HG03135 (cell line): ENCODE measurements around the gene DNTTIP2.
"Not testable (repeated sequence)": the region's sequence is repeated elsewhere in the genome, so short reads cannot be mapped to it uniquely, and the experiment has no call there.

Experiments
- ATAC-seq: cut with Tn5 transposase; IDR thresholded peaks from one replicate; pipeline ENCODE4 v1.9.1; 2021; ENCODE audit warnings: mild to moderate bottlenecking, moderate library complexity; ENCODE audit not compliant: unreplicated experiment

The DNTTIP2 gene

GRCh38 chr1:93878501-93878888 lies 511 bp downstream of the DNTTIP2 start:
- peak; percentile 55 for ATAC-seq

DNA sequence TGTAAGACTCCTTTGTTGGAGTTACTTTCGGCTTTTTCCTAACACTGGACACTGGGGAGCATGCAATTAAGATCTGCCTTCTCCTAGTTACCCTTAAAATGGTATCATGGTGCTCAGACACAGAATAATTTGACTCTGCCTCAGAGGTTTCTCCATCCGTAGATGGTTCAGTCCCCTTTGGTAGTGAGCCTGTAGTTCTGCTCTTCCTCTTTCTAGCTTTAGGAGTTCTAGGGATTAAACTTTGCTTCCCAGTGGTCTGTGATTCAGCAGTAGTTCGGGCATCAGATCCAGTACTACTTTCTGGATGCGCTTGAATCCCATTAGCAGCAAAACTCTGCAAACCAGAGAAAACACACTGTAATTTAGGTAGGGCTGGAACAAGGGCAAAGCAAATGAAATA lies 1.5 kb downstream of the DNTTIP2 start:
- no peak for ATAC-seq

- ATAC-seq, result no peak
These were observed 2.8 kb downstream of the DNTTIP2 start for GRCh38 chr1:93876244-93876643.

DNA sequence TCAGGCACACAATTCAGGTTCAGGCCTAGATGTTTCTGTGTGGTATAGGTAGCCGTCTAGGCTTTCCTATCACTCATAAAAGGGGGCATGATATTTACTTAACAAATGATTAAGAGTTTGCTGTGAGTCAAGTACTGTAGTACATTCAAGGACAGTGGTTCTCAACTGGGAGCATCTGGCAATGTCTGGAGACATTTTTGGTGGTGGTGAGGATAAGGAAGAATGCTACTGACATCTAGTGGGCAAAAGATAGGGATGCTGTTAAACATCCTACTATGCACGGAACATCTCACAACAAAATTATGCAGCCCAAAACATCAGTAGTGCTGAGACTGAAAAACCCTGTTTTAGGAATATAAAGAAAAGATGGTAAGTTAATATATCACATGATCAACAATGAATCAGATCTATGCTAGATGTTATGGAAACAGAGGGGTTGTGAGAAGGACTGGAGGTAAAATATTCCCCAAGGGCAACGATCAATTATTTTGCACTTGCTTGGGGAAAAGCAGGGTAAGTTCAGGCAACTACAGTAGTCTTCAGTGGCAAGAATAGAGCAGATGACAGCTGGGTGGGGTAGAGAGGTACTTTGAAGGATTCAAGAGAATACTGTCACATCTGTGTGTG lies 4.9 kb downstream of the DNTTIP2 start:
- ATAC-seq, result no peak

DNA sequence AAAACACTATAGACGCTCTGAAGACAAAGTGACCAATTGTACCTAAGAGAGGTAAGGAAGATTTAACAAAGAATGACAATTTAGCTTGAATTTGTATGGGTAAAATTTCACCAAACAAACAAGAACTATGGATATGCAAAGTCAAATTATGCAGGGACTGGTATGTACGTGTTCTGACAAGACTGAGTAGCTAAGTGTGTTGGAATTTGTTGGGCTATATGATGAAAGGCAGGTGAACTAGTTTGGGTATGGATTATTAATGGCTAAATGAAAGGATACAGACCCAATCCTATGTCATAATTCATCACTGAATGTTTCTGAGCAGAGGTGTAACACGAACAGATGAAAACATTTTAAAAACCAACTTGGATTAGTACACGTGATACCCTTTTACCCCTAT lies 7.6 kb downstream of the DNTTIP2 start:
- no peak for ATAC-seq

DNA sequence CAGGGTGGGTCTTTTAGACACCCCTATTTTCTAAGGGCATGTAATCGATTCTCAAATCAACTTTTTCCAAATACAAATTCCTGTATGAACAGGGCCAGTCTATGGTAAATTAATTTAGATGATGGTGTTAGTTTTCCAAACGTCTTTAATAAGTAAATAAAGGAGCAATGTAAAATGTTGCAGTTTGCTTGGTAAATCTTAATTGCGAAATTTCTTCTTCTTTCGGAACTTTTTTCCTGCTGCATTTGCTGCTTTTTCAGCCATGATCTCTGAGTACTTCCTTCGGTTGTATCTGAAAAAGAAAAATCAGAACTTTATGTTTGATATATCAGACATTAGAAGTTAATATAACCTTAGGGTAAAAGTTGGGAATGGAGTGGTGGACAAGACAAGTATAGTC lies 9.4 kb downstream of the DNTTIP2 start:
- no peak for ATAC-seq

DNA sequence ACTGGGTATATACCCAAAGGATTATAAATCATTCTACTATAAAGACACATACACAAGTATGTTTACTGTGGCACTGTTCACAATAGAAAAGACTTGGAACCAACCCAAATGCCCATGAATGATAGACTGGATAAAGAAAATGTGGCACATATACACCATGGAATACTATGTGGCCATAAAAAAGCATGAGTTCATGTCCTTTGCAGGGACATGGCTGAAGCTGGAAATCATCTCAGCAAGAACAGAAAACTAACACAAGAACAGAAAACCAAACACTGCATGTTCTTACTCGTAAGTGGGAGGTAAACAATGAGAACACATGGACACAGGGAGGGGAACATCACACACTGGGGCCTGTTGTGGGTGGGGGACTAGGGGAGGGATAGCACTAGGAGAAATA lies 10.5 kb downstream of the DNTTIP2 start:
- ATAC-seq, result not testable (repeated sequence)

GRCh38 chr1:93865253-93865652 lies 13.8 kb downstream of the DNTTIP2 start:
- no peak for ATAC-seq

- ATAC-seq, result no peak
These were observed 14.8 kb downstream of the DNTTIP2 start for GRCh38 chr1:93864175-93864574.

DNA sequence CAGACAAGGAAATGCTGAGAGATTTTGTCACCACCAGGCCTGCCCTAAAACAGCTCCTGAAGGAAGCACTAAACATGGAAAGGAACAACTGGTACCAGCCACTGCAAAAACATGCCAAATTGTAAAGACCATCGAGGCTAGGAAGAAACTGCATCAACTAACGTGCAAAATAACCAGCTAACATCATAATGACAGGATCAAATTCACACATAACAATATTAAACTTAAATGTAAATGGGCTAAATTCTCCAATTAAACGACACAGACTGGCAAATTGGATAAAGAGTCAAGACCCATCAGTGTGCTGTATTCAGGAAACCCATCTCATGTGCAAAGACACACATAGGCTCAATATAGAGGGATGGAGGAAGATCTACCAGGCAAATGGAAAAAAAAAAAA lies 21.4 kb downstream of the DNTTIP2 start:
- ATAC-seq, result not testable (repeated sequence)

- not testable (repeated sequence) for ATAC-seq
These were observed 23.0 kb downstream of the DNTTIP2 start for GRCh38 chr1:93855983-93856382.

DNA sequence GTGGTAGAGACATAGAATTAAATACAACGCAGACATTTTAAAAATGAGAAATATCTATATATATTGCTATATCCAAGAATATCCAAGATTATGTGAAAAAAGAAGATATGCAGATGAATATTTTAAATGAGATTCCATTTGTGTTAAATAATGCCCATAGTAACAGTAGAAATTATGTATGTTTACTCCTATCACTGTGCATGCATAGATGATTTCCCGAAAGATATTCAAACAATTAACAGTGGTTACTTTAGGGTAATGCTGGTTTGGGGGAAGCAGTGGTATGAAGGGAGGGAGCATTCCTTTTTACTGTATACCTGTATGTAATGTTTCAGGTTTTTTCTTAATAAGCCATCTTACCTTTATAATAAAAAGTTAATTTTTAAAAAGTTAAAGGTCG lies 25.1 kb downstream of the DNTTIP2 start:
- no peak for ATAC-seq

DNA sequence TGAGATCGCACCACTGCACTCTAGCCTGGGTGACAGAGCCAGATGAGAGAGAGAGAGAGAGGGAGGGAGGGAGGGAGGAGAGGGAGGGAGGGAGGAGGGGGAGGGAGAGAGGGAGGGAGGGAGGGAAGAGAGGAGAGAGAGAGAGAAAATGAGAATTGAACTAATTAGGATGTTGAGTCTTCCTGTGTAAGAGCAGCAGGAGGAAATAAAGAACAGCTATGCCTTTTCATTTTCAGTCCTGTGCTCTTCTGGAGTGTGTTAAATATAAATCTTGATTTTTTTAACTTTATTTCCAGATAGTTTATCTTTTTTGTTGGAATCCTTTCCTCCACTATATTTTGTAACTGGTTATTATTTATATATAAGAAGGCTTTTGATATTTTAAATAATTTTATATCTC lies 27.1 kb downstream of the DNTTIP2 start:
- no peak for ATAC-seq

DNA sequence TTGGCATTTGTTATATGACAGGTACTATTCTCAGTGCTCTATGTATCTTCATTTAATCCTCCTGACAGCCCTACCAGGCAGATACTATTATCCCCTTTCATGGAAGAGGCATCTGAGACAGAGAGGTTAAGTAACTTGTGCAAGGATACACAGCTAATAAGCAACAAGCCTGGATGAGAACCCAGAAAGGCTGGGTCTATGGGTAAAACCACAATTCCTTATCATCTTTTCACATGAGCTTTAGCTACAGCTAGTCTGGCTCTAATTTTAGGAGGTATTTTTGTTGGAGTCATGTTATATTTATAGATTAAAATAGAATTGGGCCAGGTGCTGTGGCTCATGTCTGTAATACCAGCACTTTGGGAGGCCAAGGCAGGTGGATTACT lies 27.7 kb downstream of the DNTTIP2 start:
- ATAC-seq, result no peak

- ATAC-seq, result not testable (repeated sequence)
These were observed 28.2 kb downstream of the DNTTIP2 start for GRCh38 chr1:93850687-93851326.

- no peak for ATAC-seq
These were observed 30.6 kb downstream of the DNTTIP2 start for GRCh38 chr1:93848350-93848883.

DNA sequence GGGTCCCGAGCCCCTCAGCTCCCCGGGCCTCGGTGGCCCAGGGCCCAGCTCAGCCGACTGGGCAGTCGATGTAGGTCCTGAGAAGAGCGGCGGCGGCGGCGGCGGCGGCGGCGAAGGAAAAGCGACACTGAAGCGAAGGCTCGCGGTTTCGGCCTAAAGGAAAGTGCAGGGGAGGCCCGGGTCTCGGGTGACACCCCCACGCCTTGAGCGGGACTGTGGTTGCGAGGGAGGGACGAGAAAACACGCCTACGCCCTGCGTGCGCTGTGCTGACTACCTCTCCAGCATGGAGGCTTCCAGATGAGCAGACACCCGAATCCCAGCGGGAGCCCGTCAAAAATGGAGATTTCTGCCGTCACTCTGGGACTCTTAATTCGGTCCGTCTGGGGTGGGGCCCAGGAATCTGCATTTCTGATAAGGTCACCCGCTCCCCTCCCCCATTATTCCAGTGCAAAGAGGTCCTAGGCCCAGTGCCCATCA lies 31.2 kb downstream of the DNTTIP2 start:
- peak; percentile 14 for ATAC-seq

DNA sequence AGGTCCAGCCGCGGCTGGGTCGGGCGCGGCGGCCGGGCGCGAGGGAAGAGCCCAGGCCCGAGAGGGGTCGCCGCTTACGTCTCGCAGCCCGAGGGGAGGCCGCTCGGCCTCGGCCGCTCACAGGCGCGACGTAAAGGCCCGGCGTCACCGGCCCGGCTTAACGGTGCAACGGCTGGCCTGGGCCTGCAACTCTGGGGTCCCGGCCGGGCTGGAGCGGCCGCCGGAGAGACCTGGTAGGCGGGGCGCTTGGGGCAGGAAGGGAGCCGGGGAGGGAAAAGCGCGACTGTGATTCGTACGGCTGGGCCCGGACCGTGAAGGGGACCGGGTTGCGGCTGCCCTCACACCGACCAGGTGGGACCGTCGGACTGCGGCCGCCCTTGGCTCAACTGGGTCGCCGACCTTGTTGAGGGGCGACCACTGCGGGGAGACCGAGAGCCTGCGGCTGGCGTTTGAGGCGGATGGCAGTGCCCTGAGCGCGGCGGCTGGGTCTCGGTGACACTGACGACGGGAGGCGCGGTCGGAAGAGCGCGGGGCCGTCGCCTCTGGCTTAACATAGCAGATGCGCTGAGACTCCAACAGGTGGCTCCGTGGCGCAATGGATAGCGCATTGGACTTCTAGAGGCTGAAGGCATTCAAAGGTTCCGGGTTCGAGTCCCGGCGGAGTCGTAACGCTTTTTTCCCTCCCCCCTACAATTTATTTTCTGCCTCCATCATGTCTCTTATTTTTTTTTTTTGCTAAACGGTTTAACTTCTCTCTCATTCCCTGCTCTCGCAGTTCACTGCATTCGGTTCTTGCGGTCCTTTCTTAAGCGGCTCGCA lies 31.8 kb downstream of the DNTTIP2 start:
- peak; percentile 70 for ATAC-seq

GRCh38 chr1:93846206-93846991 lies 32.6 kb downstream of the DNTTIP2 start:
- ATAC-seq, result peak; percentile 52

DNA sequence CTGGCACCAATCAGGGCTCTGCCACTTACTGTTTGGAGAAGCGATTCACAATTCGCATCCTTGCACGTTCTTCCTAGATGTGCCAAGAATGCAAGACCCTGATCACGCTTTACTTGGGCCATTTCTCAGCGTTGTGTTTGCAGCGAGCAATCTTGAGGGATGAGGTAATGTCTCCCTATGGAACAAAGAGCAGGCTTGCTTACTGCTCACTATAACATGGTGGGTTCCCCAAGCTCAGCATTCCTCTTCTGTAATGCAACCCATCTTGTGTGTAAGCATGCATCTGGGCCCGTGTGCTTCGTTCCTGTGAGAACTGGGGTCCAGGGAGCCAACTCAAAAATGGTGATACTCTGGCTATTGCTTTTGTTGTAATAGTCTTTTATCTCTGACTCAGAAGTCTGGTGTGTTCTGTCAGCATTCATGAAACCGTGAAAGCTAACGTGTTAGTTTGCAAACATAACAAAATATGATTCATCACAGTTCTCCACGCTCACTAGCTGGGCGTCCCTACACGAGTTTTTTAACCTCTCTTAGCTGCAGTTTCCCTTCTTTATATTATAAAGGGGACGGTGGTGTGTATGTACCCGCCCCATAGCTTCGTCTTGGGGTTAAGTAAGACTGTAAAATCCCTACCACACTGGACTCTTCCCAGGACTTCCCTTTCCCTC lies 33.3 kb downstream of the DNTTIP2 start:
- ATAC-seq, result peak; percentile 1
